Measurements from ENCODE around the gene TSPAN3. TPM values are rescaled to one million over a fixed set of nuclear protein-coding genes. Genes with fewer than 3 reads are reported as not detected.

The TSPAN3 gene
- total RNA-seq, 1 experiment from 2014 or later = 84.9 TPM

DNA sequence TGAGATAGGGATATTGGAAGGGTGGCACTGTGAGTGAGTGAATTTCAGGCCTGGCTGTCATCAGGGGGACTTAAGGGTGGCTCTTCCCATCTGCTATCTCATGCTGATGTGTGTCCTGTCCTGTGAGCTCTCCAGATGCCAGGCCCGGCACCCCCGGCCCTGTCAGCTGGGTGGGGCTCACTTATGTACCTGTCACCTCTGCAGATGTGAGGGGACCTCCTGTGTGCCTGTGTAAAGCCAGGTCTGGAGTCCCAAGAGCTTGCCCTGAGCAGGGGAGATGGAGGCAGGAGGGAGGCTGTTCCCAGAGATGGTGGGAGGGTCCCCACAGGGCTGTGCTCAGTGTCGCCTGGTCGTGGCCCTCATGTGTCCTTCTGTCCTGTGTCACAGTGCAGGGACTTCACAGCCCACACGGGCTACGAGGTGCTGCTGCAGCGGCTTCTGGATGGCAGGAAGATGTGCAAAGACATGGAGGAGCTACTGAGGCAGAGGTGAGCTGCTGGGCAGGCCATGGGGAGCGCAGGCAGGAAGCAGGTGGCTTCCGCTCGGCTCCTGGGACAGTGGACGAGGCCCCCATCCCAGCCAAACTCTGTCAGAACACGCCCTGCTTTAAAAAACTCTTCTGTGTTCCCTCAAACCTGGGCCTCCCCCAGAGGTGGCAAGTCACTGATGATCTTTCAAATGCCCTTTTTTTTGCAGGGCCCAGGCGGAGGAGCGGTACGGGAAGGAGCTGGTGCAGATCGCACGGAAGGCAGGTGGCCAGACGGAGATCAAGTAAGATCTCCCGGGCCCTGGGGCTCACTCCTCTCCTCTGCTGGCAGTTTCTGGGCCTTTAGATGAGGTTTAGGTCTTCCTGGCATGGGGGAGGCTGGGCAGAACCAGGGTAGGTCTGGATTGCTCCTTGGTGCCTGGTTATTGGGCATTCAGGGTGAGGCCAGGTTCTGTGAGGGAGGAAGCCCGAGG is 52.9 kb downstream of the TSPAN3 start (continued):
- TF ChIP-seq, protein P1, sequence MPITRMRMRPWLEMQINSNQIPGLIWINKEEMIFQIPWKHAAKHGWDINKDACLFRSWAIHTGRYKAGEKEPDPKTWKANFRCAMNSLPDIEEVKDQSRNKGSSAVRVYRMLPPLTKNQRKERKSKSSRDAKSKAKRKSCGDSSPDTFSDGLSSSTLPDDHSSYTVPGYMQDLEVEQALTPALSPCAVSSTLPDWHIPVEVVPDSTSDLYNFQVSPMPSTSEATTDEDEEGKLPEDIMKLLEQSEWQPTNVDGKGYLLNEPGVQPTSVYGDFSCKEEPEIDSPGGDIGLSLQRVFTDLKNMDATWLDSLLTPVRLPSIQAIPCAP (CRISPR knock-in tag; IDR thresholded peaks at IDR 0.05) = no peak
- no peak for TF ChIP-seq PRRX2 (CRISPR knock-in tag; IDR thresholded peaks at IDR 0.05)
- no peak for TF ChIP-seq ZBTB43 (CRISPR knock-in tag; IDR thresholded peaks at IDR 0.05)

DNA sequence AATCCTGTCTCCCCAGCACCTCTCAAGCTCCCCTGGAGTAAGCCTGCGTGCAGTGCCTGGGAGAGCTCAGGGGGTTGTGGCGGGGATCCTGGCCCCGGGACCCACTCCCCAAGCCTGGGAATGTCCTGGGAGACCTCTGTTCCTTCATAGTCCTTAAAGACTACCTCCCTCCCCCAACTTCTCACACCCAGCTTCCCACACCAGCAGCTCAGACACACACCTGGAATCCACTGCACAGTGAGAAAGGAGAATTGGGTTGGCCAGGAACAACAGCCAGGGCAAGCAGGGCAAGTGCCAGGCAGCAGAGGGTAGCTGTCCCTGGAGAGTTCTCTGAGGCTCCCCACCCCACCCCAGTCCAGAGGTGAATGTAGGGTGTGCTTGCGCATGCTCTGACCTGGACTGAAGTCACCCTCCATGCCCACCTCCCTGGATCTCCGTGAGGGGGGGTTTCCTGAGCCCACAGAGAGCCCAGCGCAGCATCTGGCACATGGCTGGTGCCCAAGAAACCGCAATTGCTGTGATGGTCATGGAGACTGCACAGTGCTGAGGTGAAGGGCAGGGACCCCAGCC is 53.7 kb downstream of the TSPAN3 start:
- DNase-seq (ENCODE audit: low spot score) (no peak), ATAC-seq (no peak)
- Mint-ChIP-seq H3K4me1 (no peaks in the 10 kb centered on the region), H3K36me3 (no peaks in the 10 kb centered on the region), H3K9me3 (no peaks in the 10 kb centered on the region), H3K27ac (no peak overlapping the region), H3K27me3 (ENCODE audit: low read depth) (no peaks in the 10 kb centered on the region), H3K4me3 (no peak overlapping the region)
- TF ChIP-seq, protein P2, sequence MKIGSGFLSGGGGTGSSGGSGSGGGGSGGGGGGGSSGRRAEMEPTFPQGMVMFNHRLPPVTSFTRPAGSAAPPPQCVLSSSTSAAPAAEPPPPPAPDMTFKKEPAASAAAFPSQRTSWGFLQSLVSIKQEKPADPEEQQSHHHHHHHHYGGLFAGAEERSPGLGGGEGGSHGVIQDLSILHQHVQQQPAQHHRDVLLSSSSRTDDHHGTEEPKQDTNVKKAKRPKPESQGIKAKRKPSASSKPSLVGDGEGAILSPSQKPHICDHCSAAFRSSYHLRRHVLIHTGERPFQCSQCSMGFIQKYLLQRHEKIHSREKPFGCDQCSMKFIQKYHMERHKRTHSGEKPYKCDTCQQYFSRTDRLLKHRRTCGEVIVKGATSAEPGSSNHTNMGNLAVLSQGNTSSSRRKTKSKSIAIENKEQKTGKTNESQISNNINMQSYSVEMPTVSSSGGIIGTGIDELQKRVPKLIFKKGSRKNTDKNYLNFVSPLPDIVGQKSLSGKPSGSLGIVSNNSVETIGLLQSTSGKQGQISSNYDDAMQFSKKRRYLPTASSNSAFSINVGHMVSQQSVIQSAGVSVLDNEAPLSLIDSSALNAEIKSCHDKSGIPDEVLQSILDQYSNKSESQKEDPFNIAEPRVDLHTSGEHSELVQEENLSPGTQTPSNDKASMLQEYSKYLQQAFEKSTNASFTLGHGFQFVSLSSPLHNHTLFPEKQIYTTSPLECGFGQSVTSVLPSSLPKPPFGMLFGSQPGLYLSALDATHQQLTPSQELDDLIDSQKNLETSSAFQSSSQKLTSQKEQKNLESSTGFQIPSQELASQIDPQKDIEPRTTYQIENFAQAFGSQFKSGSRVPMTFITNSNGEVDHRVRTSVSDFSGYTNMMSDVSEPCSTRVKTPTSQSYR (CRISPR knock-in tag; IDR thresholded peaks at IDR 0.05) = no peak
- no peak for TF ChIP-seq KAT7 (CRISPR knock-in tag; IDR thresholded peaks at IDR 0.05; ENCODE audit: borderline replicate concordance)
- TF ChIP-seq, protein P3, sequence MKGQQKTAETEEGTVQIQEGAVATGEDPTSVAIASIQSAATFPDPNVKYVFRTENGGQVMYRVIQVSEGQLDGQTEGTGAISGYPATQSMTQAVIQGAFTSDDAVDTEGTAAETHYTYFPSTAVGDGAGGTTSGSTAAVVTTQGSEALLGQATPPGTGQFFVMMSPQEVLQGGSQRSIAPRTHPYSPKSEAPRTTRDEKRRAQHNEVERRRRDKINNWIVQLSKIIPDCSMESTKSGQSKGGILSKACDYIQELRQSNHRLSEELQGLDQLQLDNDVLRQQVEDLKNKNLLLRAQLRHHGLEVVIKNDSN (CRISPR knock-in tag; IDR thresholded peaks at IDR 0.05) = no peak
- no peak for TF ChIP-seq RORB (CRISPR knock-in tag; IDR thresholded peaks at IDR 0.05)
- no peak for TF ChIP-seq TEAD1 (CRISPR knock-in tag; IDR thresholded peaks at IDR 0.05)
- no peak for TF ChIP-seq PREB (CRISPR knock-in tag; IDR thresholded peaks at IDR 0.05; ENCODE audit: borderline replicate concordance)
- TF ChIP-seq, protein P4, sequence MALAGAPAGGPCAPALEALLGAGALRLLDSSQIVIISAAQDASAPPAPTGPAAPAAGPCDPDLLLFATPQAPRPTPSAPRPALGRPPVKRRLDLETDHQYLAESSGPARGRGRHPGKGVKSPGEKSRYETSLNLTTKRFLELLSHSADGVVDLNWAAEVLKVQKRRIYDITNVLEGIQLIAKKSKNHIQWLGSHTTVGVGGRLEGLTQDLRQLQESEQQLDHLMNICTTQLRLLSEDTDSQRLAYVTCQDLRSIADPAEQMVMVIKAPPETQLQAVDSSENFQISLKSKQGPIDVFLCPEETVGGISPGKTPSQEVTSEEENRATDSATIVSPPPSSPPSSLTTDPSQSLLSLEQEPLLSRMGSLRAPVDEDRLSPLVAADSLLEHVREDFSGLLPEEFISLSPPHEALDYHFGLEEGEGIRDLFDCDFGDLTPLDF (CRISPR knock-in tag; IDR thresholded peaks at IDR 0.05) = no peak
- TF ChIP-seq, protein P5, sequence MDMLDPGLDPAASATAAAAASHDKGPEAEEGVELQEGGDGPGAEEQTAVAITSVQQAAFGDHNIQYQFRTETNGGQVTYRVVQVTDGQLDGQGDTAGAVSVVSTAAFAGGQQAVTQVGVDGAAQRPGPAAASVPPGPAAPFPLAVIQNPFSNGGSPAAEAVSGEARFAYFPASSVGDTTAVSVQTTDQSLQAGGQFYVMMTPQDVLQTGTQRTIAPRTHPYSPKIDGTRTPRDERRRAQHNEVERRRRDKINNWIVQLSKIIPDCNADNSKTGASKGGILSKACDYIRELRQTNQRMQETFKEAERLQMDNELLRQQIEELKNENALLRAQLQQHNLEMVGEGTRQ (CRISPR knock-in tag; IDR thresholded peaks at IDR 0.05) = no peak
- no peak for TF ChIP-seq ZNF317 (CRISPR knock-in tag; IDR thresholded peaks at IDR 0.05; ENCODE audit: borderline replicate concordance, low read depth)
- no peak for TF ChIP-seq CDX4 (CRISPR knock-in tag; IDR thresholded peaks at IDR 0.05; ENCODE audit: borderline replicate concordance)
- TF ChIP-seq OVOL2 (CRISPR knock-in tag; IDR thresholded peaks at IDR 0.05; ENCODE audit: borderline replicate concordance) = no peak
- TF ChIP-seq CREM (CRISPR knock-in tag; IDR thresholded peaks at IDR 0.05) = no peak
- no peak for TF ChIP-seq ZNF263 (CRISPR knock-in tag; IDR thresholded peaks at IDR 0.05; ENCODE audit: low read depth)
- no peak for TF ChIP-seq GTF2I (CRISPR knock-in tag; conservative IDR thresholded peaks at IDR 0.05)
- ChIA-PET CTCF (interaction anchor here (1.2 to 3.2 kb wide), 3 partner anchors 18 to 526 kb away, joined by 6 to 16 read pairs (median 7); no protein-coding TSS in a partner anchor), POLR2A (no interaction called here)

All from WTC11 (cell line).